ENCODE measurements around the gene GNAZ. TPM values are rescaled to one million over a fixed set of nuclear protein-coding genes. Genes with fewer than 3 reads are reported as not detected.
"Not testable (repeated sequence)": the region's sequence is repeated elsewhere in the genome, so short reads cannot be mapped to it uniquely, and the experiment has no call there.

The GNAZ gene
- total RNA-seq, 1 donor = 1.3 TPM

GRCh38 chr22:23045461-23045860 lies 24.9 kb upstream of the GNAZ start:
- DNase-seq (ENCODE audit: low read depth) = no peak
- no peak overlapping the region for H3K4me3 ChIP-seq (ENCODE audit: low read depth, low read length)
- TF ChIP-seq, protein P1, sequence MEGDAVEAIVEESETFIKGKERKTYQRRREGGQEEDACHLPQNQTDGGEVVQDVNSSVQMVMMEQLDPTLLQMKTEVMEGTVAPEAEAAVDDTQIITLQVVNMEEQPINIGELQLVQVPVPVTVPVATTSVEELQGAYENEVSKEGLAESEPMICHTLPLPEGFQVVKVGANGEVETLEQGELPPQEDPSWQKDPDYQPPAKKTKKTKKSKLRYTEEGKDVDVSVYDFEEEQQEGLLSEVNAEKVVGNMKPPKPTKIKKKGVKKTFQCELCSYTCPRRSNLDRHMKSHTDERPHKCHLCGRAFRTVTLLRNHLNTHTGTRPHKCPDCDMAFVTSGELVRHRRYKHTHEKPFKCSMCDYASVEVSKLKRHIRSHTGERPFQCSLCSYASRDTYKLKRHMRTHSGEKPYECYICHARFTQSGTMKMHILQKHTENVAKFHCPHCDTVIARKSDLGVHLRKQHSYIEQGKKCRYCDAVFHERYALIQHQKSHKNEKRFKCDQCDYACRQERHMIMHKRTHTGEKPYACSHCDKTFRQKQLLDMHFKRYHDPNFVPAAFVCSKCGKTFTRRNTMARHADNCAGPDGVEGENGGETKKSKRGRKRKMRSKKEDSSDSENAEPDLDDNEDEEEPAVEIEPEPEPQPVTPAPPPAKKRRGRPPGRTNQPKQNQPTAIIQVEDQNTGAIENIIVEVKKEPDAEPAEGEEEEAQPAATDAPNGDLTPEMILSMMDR (IDR thresholded peaks at IDR 0.05; ENCODE audit: insufficient read depth, low read depth, low read length) = no peak

DNA sequence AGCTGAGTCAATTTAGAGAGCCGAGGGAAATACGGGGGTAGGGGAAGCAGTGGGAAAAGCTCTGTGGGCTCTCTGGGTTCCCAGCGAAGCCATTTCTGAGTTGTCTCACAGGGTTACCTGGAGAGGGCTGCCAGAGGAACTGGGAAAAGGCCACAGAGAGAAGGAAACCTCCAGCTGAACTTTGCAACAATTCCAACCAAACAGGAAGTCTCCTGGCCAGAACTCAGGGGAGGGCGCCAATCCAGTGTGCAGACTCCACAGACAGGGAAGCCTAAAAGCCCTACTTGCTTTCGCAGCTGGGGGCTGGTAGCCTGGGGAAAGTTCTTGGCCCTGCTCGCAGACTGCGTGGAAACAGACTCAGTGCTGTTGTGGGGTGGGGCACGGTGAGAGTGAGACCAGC lies 23.1 kb upstream of the GNAZ start:
- no peak for DNase-seq (ENCODE audit: low read depth)
- TF ChIP-seq, protein P1 (IDR thresholded peaks at IDR 0.05; ENCODE audit: insufficient read depth, low read depth, low read length) = no peak
- no peak overlapping the region for H3K4me3 ChIP-seq (ENCODE audit: low read depth, low read length)

DNA sequence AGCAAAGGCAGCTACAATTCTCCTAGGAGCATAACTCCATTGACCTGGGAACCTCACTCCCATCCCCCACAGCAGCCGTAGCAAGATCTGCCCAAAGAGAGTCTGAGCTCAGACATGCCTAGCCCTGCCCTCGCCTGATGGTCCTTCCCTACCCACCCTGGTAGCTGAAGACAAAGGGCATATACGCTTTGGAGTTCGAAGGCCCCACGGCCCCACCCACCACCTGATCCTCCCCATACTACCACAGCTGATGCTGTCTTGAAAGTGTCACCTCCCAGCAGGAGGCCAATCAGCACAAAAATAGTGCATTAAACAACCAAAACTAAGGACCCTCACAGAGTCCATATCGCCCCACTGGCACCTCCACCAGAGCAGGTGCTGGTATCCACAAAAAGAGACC lies 22.6 kb upstream of the GNAZ start:
- DNase-seq (ENCODE audit: low read depth) = no peak
- no peak overlapping the region for H3K4me3 ChIP-seq (ENCODE audit: low read depth, low read length)
- TF ChIP-seq, protein P1 (IDR thresholded peaks at IDR 0.05; ENCODE audit: insufficient read depth, low read depth, low read length) = no peak

- DNase-seq (ENCODE audit: low read depth); H3K4me3 ChIP-seq (ENCODE audit: low read depth, low read length): not testable (repeated sequence)
Measured at GRCh38 chr22:23050546-23050945, 19.8 kb upstream of the GNAZ start.

- no peak for DNase-seq (ENCODE audit: low read depth)
- no peak overlapping the region for H3K4me3 ChIP-seq (ENCODE audit: low read depth, low read length)
- TF ChIP-seq, protein P1 (IDR thresholded peaks at IDR 0.05; ENCODE audit: insufficient read depth, low read depth, low read length) = no peak
Measured at GRCh38 chr22:23053051-23053707, 17.1 kb upstream of the GNAZ start.

DNA sequence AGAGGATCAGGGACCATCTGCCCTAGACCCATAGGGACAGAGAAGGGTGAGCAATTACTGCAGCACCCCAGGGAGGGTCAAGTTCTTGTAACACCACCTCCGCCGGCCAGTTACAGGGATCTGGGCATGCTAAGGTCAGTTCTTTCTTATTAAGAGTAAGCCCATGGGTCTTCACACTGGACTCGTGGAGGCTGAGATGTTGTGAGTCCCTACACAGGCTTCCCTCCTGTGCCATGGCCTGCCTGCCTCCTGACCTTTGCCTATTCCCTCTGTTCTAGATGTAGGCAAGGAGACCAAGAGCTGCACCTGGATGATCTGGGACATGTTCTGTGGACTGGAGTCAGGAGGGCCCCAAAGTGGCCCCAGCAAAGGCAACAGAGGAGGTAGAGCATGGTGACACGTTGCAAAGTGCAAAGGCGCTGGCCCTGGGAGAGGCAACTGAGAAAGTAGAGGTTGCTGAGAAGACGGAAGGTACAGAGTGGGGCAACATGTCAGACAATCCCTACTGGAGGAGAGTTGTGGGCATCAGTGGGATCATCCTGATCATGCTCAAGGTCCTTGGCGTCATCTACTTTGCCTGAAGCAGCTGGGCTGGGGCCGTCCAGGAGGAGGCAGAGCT lies 16.3 kb upstream of the GNAZ start:
- TF ChIP-seq, protein P1 (IDR thresholded peaks at IDR 0.05; ENCODE audit: insufficient read depth, low read depth, low read length) = no peak
- no peak overlapping the region for H3K4me3 ChIP-seq (ENCODE audit: low read depth, low read length)
- no peak for DNase-seq (ENCODE audit: low read depth)

DNA sequence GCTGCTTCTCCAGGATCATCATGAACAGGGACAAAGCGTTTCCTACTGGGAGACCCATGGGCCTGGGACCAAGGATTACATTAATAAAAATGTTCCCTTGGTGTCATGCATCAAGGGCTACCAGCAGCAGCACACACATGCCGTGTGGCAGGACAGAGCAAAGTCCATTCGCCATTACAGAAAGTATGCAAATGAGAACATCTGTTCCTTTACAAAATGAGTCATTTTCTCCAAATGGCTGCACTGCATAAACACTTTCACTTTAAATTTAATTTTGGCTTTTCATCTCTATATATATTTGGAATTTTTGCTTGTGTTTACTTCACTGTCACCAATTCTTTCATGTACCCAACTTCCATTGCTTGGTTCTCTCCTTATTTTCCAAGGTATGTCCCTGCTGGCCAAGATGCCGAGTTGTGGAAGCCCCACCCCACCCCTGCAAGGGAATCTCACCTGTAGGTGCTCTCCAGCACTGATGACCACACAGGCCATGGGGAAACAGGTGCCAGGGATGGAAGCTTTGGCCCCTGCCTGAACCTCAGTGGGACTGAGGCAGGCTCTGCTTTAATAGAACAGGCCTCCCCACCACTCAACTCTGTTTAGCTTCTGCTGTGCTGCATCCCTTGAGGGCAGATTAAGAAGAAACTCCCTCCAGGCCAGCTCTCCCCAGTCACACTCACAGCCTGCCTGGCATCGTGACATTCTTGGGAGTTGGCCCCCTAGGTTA lies 15.6 kb upstream of the GNAZ start:
- TF ChIP-seq, protein P1 (IDR thresholded peaks at IDR 0.05; ENCODE audit: insufficient read depth, low read depth, low read length) = no peak
- no peak overlapping the region for H3K4me3 ChIP-seq (ENCODE audit: low read depth, low read length)
- no peak for DNase-seq (ENCODE audit: low read depth)

Data from fibroblast of villous mesenchyme (primary cell).